Endodermal cell (in vitro differentiated cells): ENCODE results near the gene TLR7. TPM values are rescaled to one million over a fixed set of nuclear protein-coding genes. Genes with fewer than 3 reads are reported as not detected.

Experiments used
- DNase-seq: peaks from one replicate; pipeline ENCODE4 v3.0.0-alpha.2; 2017
- H3K27ac ChIP-seq: 2 replicates; pipeline ENCODE4 v1.5.1; 2013; ENCODE audit warnings: mild to moderate bottlenecking, low read depth, low read length, moderate library complexity
- H3K27me3 ChIP-seq: 2 replicates; pipeline ENCODE4 v1.6.1; 2013; ENCODE audit warnings: mild to moderate bottlenecking, low read length, moderate library complexity; ENCODE audit not compliant: insufficient read depth, control insufficient read depth, poor library complexity, severe bottlenecking
- H3K36me3 ChIP-seq: 2 replicates; pipeline ENCODE4 v1.7.0; 2013; ENCODE audit warnings: mild to moderate bottlenecking, low read length, moderate library complexity; ENCODE audit not compliant: control insufficient read depth, insufficient read depth
- H3K4me1 ChIP-seq: one replicate; pipeline ENCODE4 v1.7.0; 2013; ENCODE audit warnings: low read length; ENCODE audit not compliant: control insufficient read depth, insufficient read depth
- H3K4me3 ChIP-seq: 2 replicates; pipeline ENCODE4 v1.5.1; 2013; ENCODE audit warnings: mild to moderate bottlenecking, low read length, moderate library complexity
- H3K9ac ChIP-seq: 2 replicates; pipeline ENCODE4 v1.6.1; 2013; ENCODE audit warnings: mild to moderate bottlenecking, low read length, moderate library complexity; ENCODE audit not compliant: poor library complexity, severe bottlenecking; ENCODE audit errors: extremely low read depth
- H3K9me3 ChIP-seq: 2 replicates; pipeline ENCODE4 v1.6.1; 2013; ENCODE audit warnings: mild to moderate bottlenecking, low read length, moderate library complexity; ENCODE audit not compliant: control insufficient read depth
- H3K27ac Mint-ChIP-seq: 2 replicates; pipeline ENCODE4 v1.8.0; 2020; ENCODE audit warnings: mixed read lengths
- H3K27me3 Mint-ChIP-seq: 2 replicates; pipeline ENCODE4 v1.8.0; 2021; ENCODE audit warnings: mild to moderate bottlenecking, mixed read lengths; ENCODE audit not compliant: insufficient read depth
- H3K36me3 Mint-ChIP-seq: 2 replicates; pipeline ENCODE4 v1.8.0; 2020; ENCODE audit warnings: low read depth, mixed read lengths
- H3K4me1 Mint-ChIP-seq: 2 replicates; pipeline ENCODE4 v1.8.0; 2020; ENCODE audit warnings: mixed read lengths
- H3K4me3 Mint-ChIP-seq: 2 replicates; pipeline ENCODE4 v1.8.0; 2020; ENCODE audit warnings: mild to moderate bottlenecking, moderate library complexity, mixed read lengths
- H3K9me3 Mint-ChIP-seq: 2 replicates; pipeline ENCODE4 v1.8.0; 2020; ENCODE audit warnings: mild to moderate bottlenecking, mixed read lengths
- WGBS, 2 experiments: methylation state at CpG; one replicate each; pipeline versions ENCODE4 v1.1.5 to v1.1.7; 2013; ENCODE audit warnings: missing lambda C conversion rate in 2 of 2, mixed read lengths in 1 of 2; ENCODE audit not compliant: insufficient coverage in 1 of 2, insufficient read length in 1 of 2; 5-methylcytosine and 5-hydroxymethylcytosine counted together
- total RNA-seq, 2 donors: library from RNA; stranded (reverse); fragmentation: NEBNext Ultra II Directional in 1 of 2; extraction: Animal tissue kit (Norgen Biotek cat#: 25700) in 1 of 2; gene quantifications; 2 replicates in 1 of 2; 3 replicates in 1 of 2; pipeline ENCODE4 v1.2.1, GENCODE V29; 2021
- TF ChIP-seq, protein P1 (sequence below): fragments of 200-600 bp; sonication (generic); conservative IDR thresholded peaks from 2 replicates; pipeline ENCODE4 v1.5.0; 2021; ENCODE audit warnings: antibody characterized with exemption, mild to moderate bottlenecking

The TLR7 gene
- total RNA-seq, 2 donors from 2014 or later = not detected

GRCh38 chrX:12899506-12899905 lies 32.6 kb downstream of the TLR7 start:
- H3K36me3 ChIP-seq = no peaks in the 10 kb centered on the region
- no peaks in the 10 kb centered on the region for H3K4me1 ChIP-seq
- Mint-ChIP-seq H3K27me3 (no peaks in the 10 kb centered on the region), H3K9me3 (peaks cover 64% of the 10 kb centered on the region), H3K4me1 (peaks cover 6% of the 10 kb centered on the region), H3K36me3 (no peaks in the 10 kb centered on the region), H3K27ac (no peak overlapping the region), H3K4me3 (no peak overlapping the region)
- H3K9ac ChIP-seq = no peak overlapping the region
- TF ChIP-seq, protein P1, sequence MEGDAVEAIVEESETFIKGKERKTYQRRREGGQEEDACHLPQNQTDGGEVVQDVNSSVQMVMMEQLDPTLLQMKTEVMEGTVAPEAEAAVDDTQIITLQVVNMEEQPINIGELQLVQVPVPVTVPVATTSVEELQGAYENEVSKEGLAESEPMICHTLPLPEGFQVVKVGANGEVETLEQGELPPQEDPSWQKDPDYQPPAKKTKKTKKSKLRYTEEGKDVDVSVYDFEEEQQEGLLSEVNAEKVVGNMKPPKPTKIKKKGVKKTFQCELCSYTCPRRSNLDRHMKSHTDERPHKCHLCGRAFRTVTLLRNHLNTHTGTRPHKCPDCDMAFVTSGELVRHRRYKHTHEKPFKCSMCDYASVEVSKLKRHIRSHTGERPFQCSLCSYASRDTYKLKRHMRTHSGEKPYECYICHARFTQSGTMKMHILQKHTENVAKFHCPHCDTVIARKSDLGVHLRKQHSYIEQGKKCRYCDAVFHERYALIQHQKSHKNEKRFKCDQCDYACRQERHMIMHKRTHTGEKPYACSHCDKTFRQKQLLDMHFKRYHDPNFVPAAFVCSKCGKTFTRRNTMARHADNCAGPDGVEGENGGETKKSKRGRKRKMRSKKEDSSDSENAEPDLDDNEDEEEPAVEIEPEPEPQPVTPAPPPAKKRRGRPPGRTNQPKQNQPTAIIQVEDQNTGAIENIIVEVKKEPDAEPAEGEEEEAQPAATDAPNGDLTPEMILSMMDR = no peak
- no peaks in the 10 kb centered on the region for H3K27me3 ChIP-seq
- no peak overlapping the region for H3K27ac ChIP-seq
- no peaks in the 10 kb centered on the region for H3K9me3 ChIP-seq
- DNase-seq = no peak
- 61 to 67% methylated on average over 1 to 7 of the region's 7 CpGs for WGBS, 2 experiments
- no peak overlapping the region for H3K4me3 ChIP-seq

GRCh38 chrX:12901486-12901885 lies 34.6 kb downstream of the TLR7 start:
- H3K27me3 Mint-ChIP-seq = no peaks in the 10 kb centered on the region
- Histone ChIP-seq H3K27ac (no peak overlapping the region), H3K9ac (no peak overlapping the region), H3K4me1 (no peaks in the 10 kb centered on the region), H3K9me3 (no peaks in the 10 kb centered on the region), H3K36me3 (no peaks in the 10 kb centered on the region), H3K4me3 (no peak overlapping the region), H3K27me3 (no peaks in the 10 kb centered on the region)
- H3K4me1 Mint-ChIP-seq = peaks cover 6% of the 10 kb centered on the region
- peaks cover 66% of the 10 kb centered on the region for H3K9me3 Mint-ChIP-seq
- DNase-seq = peak; percentile 87
- TF ChIP-seq, protein P1 = peak; percentile 82
- no peaks in the 10 kb centered on the region for H3K36me3 Mint-ChIP-seq
- no peak overlapping the region for H3K27ac Mint-ChIP-seq
- H3K4me3 Mint-ChIP-seq = no peak overlapping the region
- 0 to 46% methylated on average over 2 to 9 of the region's 10 CpGs for WGBS, 2 experiments

- DNase-seq = no peak
- H3K36me3 Mint-ChIP-seq = no peaks in the 10 kb centered on the region
- TF ChIP-seq, protein P1 = no peak
- H3K27ac Mint-ChIP-seq = no peak overlapping the region
- Histone ChIP-seq H3K27ac (no peak overlapping the region), H3K36me3 (no peaks in the 10 kb centered on the region), H3K4me3 (no peak overlapping the region), H3K27me3 (no peaks in the 10 kb centered on the region), H3K9me3 (no peaks in the 10 kb centered on the region), H3K4me1 (no peaks in the 10 kb centered on the region), H3K9ac (no peak overlapping the region)
- peaks cover 62% of the 10 kb centered on the region for H3K9me3 Mint-ChIP-seq
- 91 to 93% methylated on average over 4 to 8 of the region's 8 CpGs for WGBS, 2 experiments
- H3K4me1 Mint-ChIP-seq = peaks cover 6% of the 10 kb centered on the region
- no peak overlapping the region for H3K4me3 Mint-ChIP-seq
- H3K27me3 Mint-ChIP-seq = no peaks in the 10 kb centered on the region
These were observed 36.8 kb downstream of the TLR7 start for GRCh38 chrX:12903646-12904045.
